ENCODE results near the gene INPP1.
"Not testable (repeated sequence)": the region's sequence is repeated elsewhere in the genome, so short reads cannot be mapped to it uniquely, and the experiment has no call there.

INPP1 gene

DNA sequence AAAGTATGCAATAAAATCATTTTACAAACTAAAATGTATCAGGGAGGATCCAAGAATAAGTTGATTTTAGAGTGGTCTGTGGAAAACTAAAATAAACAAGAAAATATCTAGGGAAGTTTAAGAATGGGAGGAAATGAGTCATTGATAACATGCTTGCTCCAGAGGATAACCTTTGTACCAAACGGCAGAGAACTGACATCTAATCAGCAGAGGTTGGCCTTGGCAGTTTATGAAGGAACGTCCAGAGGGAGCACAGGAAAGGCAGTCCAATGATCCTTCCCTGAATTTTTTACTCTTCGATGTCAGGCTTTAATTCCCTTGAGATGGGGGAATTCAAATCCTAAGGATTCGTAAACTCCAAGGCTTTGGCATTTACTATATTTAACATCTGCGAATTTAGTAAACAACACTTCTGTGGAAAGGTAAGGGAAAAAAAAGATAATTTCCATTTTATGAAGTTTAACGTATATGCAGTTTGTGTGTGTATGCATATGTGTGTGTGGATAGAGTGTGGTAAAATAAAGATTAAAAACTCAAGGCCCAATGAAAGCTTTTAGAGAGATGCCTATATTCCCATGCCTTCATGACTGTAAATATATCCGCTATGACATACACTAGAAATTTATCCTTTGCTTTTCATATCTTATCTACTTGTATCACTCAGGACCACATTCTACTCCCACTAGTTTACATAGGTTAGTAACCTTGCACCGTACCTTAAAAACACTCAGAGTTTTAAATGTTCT, 8.7 kb upstream of the INPP1 start:
- no peak overlapping the region for H3K4me3 ChIP-seq (ENCODE audit: low read depth, low read length)
- no peak for DNase-seq (ENCODE audit: low read depth)
- no peak for TF ChIP-seq CTCF (IDR thresholded peaks at IDR 0.05; ENCODE audit: control insufficient read depth, extremely low read depth, insufficient read depth)

- no peak for TF ChIP-seq CTCF (IDR thresholded peaks at IDR 0.05; ENCODE audit: control insufficient read depth, extremely low read depth, insufficient read depth)
- DNase-seq (ENCODE audit: low read depth) = no peak
- H3K4me3 ChIP-seq (ENCODE audit: low read depth, low read length) = no peak overlapping the region
Observed at GRCh38 chr2:190335225-190335559, 8.2 kb upstream of the INPP1 start.

DNA sequence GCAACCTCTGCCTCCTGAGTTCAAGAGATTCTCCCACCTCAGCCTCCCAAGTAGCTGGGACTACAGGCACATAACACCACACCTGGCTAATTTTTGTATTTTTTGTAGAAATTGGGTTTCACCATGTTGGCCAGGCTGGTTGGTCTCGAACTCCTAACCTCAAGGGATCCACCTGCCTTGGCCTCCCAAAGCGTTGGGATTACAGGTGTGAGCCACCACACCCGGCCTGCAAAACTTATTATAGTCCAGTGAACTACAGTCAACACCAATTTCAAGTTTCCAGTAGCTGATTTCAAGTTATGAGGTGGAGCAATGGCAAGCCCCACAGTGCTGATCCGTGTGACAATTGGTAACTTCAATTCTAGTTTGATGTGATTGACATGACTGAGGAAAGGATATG, 7.8 kb upstream of the INPP1 start:
- H3K4me3 ChIP-seq (ENCODE audit: low read depth, low read length); DNase-seq (ENCODE audit: low read depth): not testable (repeated sequence)

DNA sequence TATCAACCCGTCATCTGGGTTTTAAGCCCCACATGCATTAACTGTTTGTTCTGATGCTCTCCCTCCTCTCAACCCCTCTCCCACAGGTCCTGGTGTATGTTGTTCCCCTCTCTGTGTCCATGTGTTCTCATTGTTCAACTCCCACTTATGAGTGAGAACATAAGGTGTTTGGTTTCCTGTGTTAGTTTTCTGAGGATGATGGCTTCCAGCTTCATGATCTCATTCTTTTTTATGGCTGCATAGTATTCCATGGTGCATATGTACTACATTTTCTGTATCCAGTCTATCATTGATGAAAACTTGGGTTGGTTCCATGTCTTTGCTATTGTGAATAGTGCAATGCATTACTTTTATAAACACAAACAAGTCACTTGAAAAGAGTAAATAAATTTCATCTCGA, 7.0 kb upstream of the INPP1 start:
- no peak for TF ChIP-seq CTCF (IDR thresholded peaks at IDR 0.05; ENCODE audit: control insufficient read depth, extremely low read depth, insufficient read depth)
- H3K4me3 ChIP-seq (ENCODE audit: low read depth, low read length) = no peak overlapping the region
- DNase-seq (ENCODE audit: low read depth) = no peak

GRCh38 chr2:190338453-190338852, 4.9 kb upstream of the INPP1 start:
- no peak overlapping the region for H3K4me3 ChIP-seq (ENCODE audit: low read depth, low read length)
- TF ChIP-seq CTCF (IDR thresholded peaks at IDR 0.05; ENCODE audit: control insufficient read depth, extremely low read depth, insufficient read depth) = 0 out of 2 replicates have a peak, but pooled peaks have one; percentile 14
- DNase-seq (ENCODE audit: low read depth) = no peak

DNA sequence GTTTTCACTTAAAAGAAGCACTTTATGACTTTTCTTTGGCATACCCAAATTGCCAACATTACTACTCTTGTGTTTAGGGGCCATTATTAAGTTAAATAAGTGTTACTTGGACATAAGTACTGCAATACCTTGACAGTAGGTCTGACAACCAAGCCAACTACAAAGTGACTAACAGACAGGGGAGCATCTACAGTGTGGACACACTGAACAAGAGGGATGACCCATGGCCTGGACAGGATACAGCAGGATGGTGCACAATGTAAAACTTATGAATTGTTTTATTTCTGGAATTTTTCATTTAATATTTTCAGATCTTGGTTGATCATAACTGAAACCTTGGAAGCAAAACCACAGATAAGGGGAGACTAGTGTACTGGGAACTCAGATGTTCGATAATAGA, 4.0 kb upstream of the INPP1 start:
- DNase-seq (ENCODE audit: low read depth) = no peak
- H3K4me3 ChIP-seq (ENCODE audit: low read depth, low read length) = no peak overlapping the region
- no peak for TF ChIP-seq CTCF (IDR thresholded peaks at IDR 0.05; ENCODE audit: control insufficient read depth, extremely low read depth, insufficient read depth)

DNA sequence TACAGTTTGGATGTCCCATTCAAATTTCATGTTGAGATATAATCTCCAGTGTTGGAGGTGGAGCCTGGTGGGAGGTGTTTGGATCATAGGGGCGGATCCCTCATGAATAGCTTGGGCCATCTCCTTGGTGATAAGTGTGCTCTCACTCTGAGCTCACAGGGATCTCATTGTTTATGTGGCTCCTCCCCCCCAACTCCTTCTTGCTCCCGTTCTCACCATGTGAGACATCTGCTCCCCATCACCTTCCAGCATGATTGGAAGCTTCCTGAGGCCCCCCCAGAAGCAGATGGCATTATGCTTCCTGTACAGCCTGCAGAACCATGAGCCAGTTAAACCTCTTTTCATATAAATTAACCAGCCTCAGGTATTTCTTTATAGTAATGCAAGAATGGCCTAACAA, 3.0 kb upstream of the INPP1 start:
- H3K4me3 ChIP-seq (ENCODE audit: low read depth, low read length) = no peak overlapping the region
- no peak for TF ChIP-seq CTCF (IDR thresholded peaks at IDR 0.05; ENCODE audit: control insufficient read depth, extremely low read depth, insufficient read depth)
- no peak for DNase-seq (ENCODE audit: low read depth)

All from LNCaP clone FGC (cell line).